A172 (cell line): ENCODE data around the gene HSD11B1L. TPM values are rescaled to one million over a fixed set of nuclear protein-coding genes. Genes with fewer than 3 reads are reported as not detected.
"Not testable (repeated sequence)": the region's sequence is repeated elsewhere in the genome, so short reads cannot be mapped to it uniquely, and the experiment has no call there.

ENCODE experiments used
- DNase-seq: peaks from one replicate; pipeline ENCODE4 v3.0.0-alpha.2; 2015; ENCODE audit warnings: low spot score
- total RNA-seq: library from RNA; depleted of rRNA; stranded (reverse); fragments of >200 nt; shearing (Covaris generic); gene quantifications from 2 replicates; pipeline ENCODE4 v1.2.3, GENCODE V29; 2014

The HSD11B1L gene
- total RNA-seq, 1 experiment from 2014 or later: 58.4 TPM

- DNase-seq: no peak
These were observed 18.0 kb downstream of the HSD11B1L start for GRCh38 chr19:5698635-5699422.

GRCh38 chr19:5700455-5701092 lies 19.7 kb downstream of the HSD11B1L start:
- DNase-seq: no peak

GRCh38 chr19:5702053-5702410 lies 21.2 kb downstream of the HSD11B1L start:
- not testable (repeated sequence) for DNase-seq

- DNase-seq: no peak
These were observed 23.3 kb downstream of the HSD11B1L start for GRCh38 chr19:5703819-5704818.

- DNase-seq: no peak
These were observed 24.7 kb downstream of the HSD11B1L start for GRCh38 chr19:5705552-5705951.

- DNase-seq: no peak
These were observed 26.2 kb downstream of the HSD11B1L start for GRCh38 chr19:5706876-5707573.

- no peak for DNase-seq
These were observed 27.0 kb downstream of the HSD11B1L start for GRCh38 chr19:5707576-5708575.

- no peak for DNase-seq
These were observed 30.2 kb downstream of the HSD11B1L start for GRCh38 chr19:5711025-5711424.

- no peak for DNase-seq
These were observed 30.9 kb downstream of the HSD11B1L start for GRCh38 chr19:5711713-5712161.

- no peak for DNase-seq
These were observed 32.4 kb downstream of the HSD11B1L start for GRCh38 chr19:5713228-5713627.

GRCh38 chr19:5714816-5715215 lies 34.0 kb downstream of the HSD11B1L start:
- no peak for DNase-seq

GRCh38 chr19:5717215-5717935 lies 36.5 kb downstream of the HSD11B1L start:
- no peak for DNase-seq

GRCh38 chr19:5718037-5718578 lies 37.3 kb downstream of the HSD11B1L start:
- peak; percentile 35 for DNase-seq

- DNase-seq: peak; percentile 74
These were observed 37.9 kb downstream of the HSD11B1L start for GRCh38 chr19:5718579-5719273.

- DNase-seq: no peak
These were observed 38.6 kb downstream of the HSD11B1L start for GRCh38 chr19:5719274-5719960.

- peak; percentile 99 for DNase-seq
These were observed 39.3 kb downstream of the HSD11B1L start, which contains the start of the genes CATSPERD and LONP1 for GRCh38 chr19:5719961-5720790. Gene CATSPERD (plus strand): TSS chr19:5720637. CDS start chr19:5720738, 101 bp downstream. Gene LONP1 (minus strand): TSS chr19:5720146. CDS start chr19:5720132, 14 bp downstream.
